Liver (tissue), 9 donors: ENCODE data around the gene HNRNPA0. TPM values are rescaled to one million over a fixed set of nuclear protein-coding genes. Genes with fewer than 3 reads are reported as not detected.

Experiments
- DNase-seq: peaks from one replicate; pipeline ENCODE4 v3.0.0-alpha.2; 2017; ENCODE audit warnings: low spot score
- H3K27ac ChIP-seq, 2 donors: one replicate each; pipeline ENCODE4 v1.7.0; 2013; ENCODE audit warnings: inconsistent platforms in 2 of 2, low read length in 2 of 2, control low read depth in 1 of 2, low read depth in 1 of 2, mild to moderate bottlenecking in 1 of 2
- H3K27me3 ChIP-seq, 4 donors: one replicate each; pipeline versions ENCODE4 v1.6.1 to v1.7.0; 2013; ENCODE audit warnings: low read length in 3 of 4, inconsistent platforms in 1 of 4, mild to moderate bottlenecking in 1 of 4, moderate library complexity in 1 of 4; ENCODE audit not compliant: control insufficient read depth in 4 of 4, insufficient read depth in 4 of 4
- H3K36me3 ChIP-seq, 4 donors: one replicate each; pipeline versions ENCODE4 v1.6.1 to v1.7.0; 2013; ENCODE audit warnings: low read length in 3 of 4, mild to moderate bottlenecking in 3 of 4, low read depth in 1 of 4, moderate library complexity in 1 of 4; ENCODE audit not compliant: control insufficient read depth in 4 of 4, insufficient read depth in 3 of 4
- H3K4me1 ChIP-seq, 4 donors: one replicate each; pipeline versions ENCODE4 v1.6.1 to v1.7.0; 2013; ENCODE audit warnings: low read length in 3 of 4, mild to moderate bottlenecking in 3 of 4, moderate library complexity in 1 of 4; ENCODE audit not compliant: control insufficient read depth in 4 of 4, insufficient read depth in 4 of 4
- H3K4me3 ChIP-seq, 3 donors: one replicate each; pipeline versions ENCODE4 v1.6.1 to v1.7.0; 2013; ENCODE audit warnings: low read length in 3 of 3, control low read depth in 1 of 3, low read depth in 1 of 3, mild to moderate bottlenecking in 1 of 3
- H3K9ac ChIP-seq, 2 donors: one replicate each; pipeline ENCODE4 v1.7.0; 2013; ENCODE audit warnings: low read length in 2 of 2, mild to moderate bottlenecking in 2 of 2, moderate library complexity in 2 of 2, control low read depth in 1 of 2, low read depth in 1 of 2
- H3K9me3 ChIP-seq, 4 donors: one replicate each; pipeline versions ENCODE4 v1.6.1 to v1.7.0; 2013; ENCODE audit warnings: low read length in 3 of 4; ENCODE audit not compliant: control insufficient read depth in 4 of 4
- EGR1 ChIP-seq, 2 donors: IDR thresholded peaks; 2 replicates each; pipeline ENCODE4 v1.6.1; 2016 to 2018; ENCODE audit warnings: antibody characterized with exemption in 2 of 2, low read depth in 2 of 2
- GABPA ChIP-seq, 2 donors: IDR thresholded peaks in 1 of 2; conservative IDR thresholded peaks in 1 of 2; 2 replicates each; pipeline ENCODE4 v1.6.1; 2016; ENCODE audit warnings: antibody characterized with exemption in 2 of 2, mild to moderate bottlenecking in 1 of 2, moderate library complexity in 1 of 2
- HNF4G ChIP-seq: IDR thresholded peaks from 2 replicates; pipeline ENCODE4 v1.6.1; 2016; ENCODE audit warnings: antibody characterized with exemption
- JUND ChIP-seq, 2 donors: IDR thresholded peaks; 2 replicates each; pipeline ENCODE4 v1.6.1; 2016; ENCODE audit warnings: antibody characterized with exemption in 2 of 2
- NR2F2 ChIP-seq: IDR thresholded peaks from 2 replicates; pipeline ENCODE4 v1.6.1; 2016; ENCODE audit warnings: antibody characterized with exemption
- RAD21 ChIP-seq, 2 donors: IDR thresholded peaks; 2 replicates each; pipeline ENCODE4 v1.6.1; 2016; ENCODE audit warnings: antibody characterized with exemption in 2 of 2, mild to moderate bottlenecking in 2 of 2
- RXRA ChIP-seq, 2 donors: IDR thresholded peaks; 2 replicates each; pipeline ENCODE4 v1.6.1; 2017 to 2018; ENCODE audit warnings: antibody characterized with exemption in 2 of 2, mild to moderate bottlenecking in 1 of 2
- SP1 ChIP-seq: IDR thresholded peaks from 2 replicates; pipeline ENCODE4 v1.6.1; 2018; ENCODE audit warnings: antibody characterized with exemption, mild to moderate bottlenecking
- TAF1 ChIP-seq: conservative IDR thresholded peaks from 2 replicates; pipeline ENCODE4 v1.6.1; 2016; ENCODE audit warnings: antibody characterized with exemption, mild to moderate bottlenecking
- YY1 ChIP-seq: IDR thresholded peaks from 2 replicates; pipeline ENCODE4 v1.6.1; 2016; ENCODE audit warnings: antibody characterized with exemption, mild to moderate bottlenecking
- WGBS: extraction: QIAGEN DNeasy Blood & Tissue Kit; methylation state at CpG from one replicate; pipeline ENCODE4 v1.1.7; 2013; 5-methylcytosine and 5-hydroxymethylcytosine counted together
- polyA plus RNA-seq, 2 donors: library from polyadenylated mRNA; stranded (reverse) in 1 of 2; unstranded in 1 of 2; fragments of 200-250 nt in 1 of 2; fragments of >200 nt in 1 of 2; fragmentation: Nextera tagmentation in 1 of 2; extraction: Ambion mirVana in 1 of 2; gene quantifications; one replicate each; pipeline versions ENCODE4 v1.2.1 to v1.2.3, GENCODE V29; 2013 to 2015
- total RNA-seq, 2 donors: library from RNA; depleted of rRNA; stranded (reverse); fragments of >200 nt; gene quantifications; one replicate each; pipeline ENCODE4 v1.2.3, GENCODE V29; 2014
- TF ChIP-seq, protein P1 (sequence below): fragments of 150-350 bp; IDR thresholded peaks from 2 replicates; pipeline ENCODE4 v1.5.1; 2017; ENCODE audit warnings: improper control_type of control experiment, low read depth, low read length; ENCODE audit not compliant: missing input control
- TF ChIP-seq, protein P2 (sequence below): IDR thresholded peaks from 2 replicates; pipeline ENCODE4 v1.6.1; 2016; ENCODE audit warnings: antibody characterized with exemption
- donor health status: healthy.
- donor health status: healthy.
- donor health status: healthy.
- donor health status: healthy.
- donor health status: healthy.

Gene HNRNPA0
- total and polyA plus RNA-seq, 4 donors: 1.8 to 12.9 (median 7.6) TPM

DNA sequence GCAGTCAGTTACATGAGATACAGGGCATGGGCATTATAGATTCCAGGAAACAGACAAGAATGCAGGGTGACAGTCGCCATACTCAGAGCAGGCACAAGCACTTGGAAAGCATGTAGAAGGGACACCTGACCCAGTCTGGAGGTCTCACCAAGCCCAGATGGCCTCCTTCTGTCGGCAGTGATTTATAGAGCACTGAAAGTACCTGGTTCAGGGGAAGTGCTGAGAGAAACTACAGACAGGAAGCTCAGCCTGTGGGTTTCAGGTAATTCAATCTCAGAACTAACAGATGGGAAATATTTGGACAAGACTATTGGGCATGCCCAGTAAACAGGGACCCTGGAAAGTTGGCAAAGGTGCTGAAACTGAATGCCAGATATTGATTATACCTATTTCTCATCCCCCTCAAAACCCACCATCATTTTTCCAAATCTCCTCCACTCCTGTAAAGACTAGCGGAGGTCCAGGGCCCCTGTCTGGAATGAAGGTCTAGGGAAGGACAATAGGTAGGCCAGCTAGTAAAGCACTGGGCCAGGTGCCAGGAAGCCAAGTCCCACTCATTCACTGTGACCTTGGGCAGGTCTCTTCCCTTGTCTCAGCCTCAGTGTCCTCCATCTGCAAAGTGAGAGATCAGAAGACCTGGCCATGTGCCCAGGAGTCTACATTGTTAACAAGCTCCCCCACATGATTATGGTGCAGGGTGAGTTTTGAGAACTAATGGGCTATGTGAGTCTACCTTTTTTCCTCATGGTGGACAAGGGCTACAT is 45.2 kb downstream of the HNRNPA0 start:
- Histone ChIP-seq H3K9me3 (peaks cover 0 to 2% (median 0%) of the 10 kb centered on the region in 4 donors), H3K36me3 (peaks cover 0 to 1% (median 0%) of the 10 kb centered on the region in 4 donors), H3K4me1 (peaks cover 0 to 6% (median 0%) of the 10 kb centered on the region in 4 donors), H3K27me3 (no peaks in the 10 kb centered on the region), H3K4me3 (no peak overlapping the region), H3K9ac (no peak overlapping the region), H3K27ac (no peak overlapping the region)
- TF ChIP-seq SP1 (no peak), EGR1 (IDR thresholded peaks at IDR 0.05; ENCODE audit: low read depth in 2 of 2) (no peak), GABPA (IDR thresholded peaks at IDR 0.05 in 1 of 2, conservative IDR thresholded peaks at IDR 0.05 in 1 of 2) (no peak)
- TF ChIP-seq, protein P1, sequence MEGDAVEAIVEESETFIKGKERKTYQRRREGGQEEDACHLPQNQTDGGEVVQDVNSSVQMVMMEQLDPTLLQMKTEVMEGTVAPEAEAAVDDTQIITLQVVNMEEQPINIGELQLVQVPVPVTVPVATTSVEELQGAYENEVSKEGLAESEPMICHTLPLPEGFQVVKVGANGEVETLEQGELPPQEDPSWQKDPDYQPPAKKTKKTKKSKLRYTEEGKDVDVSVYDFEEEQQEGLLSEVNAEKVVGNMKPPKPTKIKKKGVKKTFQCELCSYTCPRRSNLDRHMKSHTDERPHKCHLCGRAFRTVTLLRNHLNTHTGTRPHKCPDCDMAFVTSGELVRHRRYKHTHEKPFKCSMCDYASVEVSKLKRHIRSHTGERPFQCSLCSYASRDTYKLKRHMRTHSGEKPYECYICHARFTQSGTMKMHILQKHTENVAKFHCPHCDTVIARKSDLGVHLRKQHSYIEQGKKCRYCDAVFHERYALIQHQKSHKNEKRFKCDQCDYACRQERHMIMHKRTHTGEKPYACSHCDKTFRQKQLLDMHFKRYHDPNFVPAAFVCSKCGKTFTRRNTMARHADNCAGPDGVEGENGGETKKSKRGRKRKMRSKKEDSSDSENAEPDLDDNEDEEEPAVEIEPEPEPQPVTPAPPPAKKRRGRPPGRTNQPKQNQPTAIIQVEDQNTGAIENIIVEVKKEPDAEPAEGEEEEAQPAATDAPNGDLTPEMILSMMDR: no peak
- WGBS: 82% methylated on average over 3 of the region's 3 CpGs
- DNase-seq: no peak

DNA sequence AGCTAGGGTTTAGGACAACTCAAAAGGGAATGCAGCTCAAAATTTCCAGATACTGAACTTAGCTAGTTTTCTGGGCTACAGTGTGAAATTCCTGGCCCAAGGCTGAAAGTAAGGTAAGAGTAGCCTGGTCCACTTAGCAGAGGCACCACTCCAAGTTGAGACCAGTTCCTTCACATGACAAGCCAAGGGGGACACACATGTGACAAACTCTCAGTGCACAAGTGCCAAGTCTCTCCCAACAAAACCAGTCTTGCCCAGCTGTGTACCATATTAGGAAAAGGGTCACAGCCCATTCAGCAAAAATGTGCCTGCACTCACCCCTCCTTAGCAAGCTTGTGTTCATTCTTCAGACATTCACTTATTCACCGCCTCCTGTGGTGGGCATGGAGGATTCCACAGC is 46.1 kb downstream of the HNRNPA0 start:
- no peaks in the 10 kb centered on the region for H3K36me3 ChIP-seq
- peaks cover 0 to 6% (median 0%) of the 10 kb centered on the region in 4 donors for H3K4me1 ChIP-seq
- H3K9me3 ChIP-seq: peaks cover 0 to 2% (median 0%) of the 10 kb centered on the region in 4 donors
- DNase-seq: no peak
- WGBS: 96% methylated on average over 1 of the region's 1 CpG
- no peak for TF ChIP-seq RAD21 (IDR thresholded peaks at IDR 0.05)
- TF ChIP-seq RXRA (IDR thresholded peaks at IDR 0.05): no peak
- no peak for TF ChIP-seq EGR1 (IDR thresholded peaks at IDR 0.05; ENCODE audit: low read depth in 2 of 2)
- no peak for TF ChIP-seq SP1
- no peak for TF ChIP-seq TAF1
- TF ChIP-seq, protein P2, sequence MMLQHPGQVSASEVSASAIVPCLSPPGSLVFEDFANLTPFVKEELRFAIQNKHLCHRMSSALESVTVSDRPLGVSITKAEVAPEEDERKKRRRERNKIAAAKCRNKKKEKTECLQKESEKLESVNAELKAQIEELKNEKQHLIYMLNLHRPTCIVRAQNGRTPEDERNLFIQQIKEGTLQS: no peak
- TF ChIP-seq NR2F2: no peak
- TF ChIP-seq YY1: no peak
- TF ChIP-seq JUND (IDR thresholded peaks at IDR 0.05): no peak
- no peak for TF ChIP-seq GABPA (IDR thresholded peaks at IDR 0.05 in 1 of 2, conservative IDR thresholded peaks at IDR 0.05 in 1 of 2)
- TF ChIP-seq HNF4G: no peak
- no peak overlapping the region for H3K27ac ChIP-seq
- no peak overlapping the region for H3K4me3 ChIP-seq
- no peaks in the 10 kb centered on the region for H3K27me3 ChIP-seq
- H3K9ac ChIP-seq: no peak overlapping the region

DNA sequence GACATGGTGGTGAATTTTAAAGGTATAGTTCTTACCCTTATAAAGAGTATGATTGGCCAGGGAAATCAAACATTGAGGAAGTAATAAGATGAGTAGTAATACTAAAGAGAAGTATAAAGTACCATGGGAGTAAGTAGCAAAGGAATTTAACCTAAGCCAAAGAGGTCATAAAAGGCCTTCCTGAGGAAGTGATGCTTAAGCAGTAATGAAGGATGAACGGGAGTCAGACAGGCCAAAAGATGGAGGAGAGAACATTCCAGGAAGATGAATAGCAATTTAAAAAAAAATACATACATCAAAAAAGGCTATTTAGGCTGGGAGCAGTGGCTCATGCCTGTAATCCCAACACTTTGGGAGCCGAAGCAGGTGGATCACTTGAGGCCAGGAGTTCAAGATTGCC is 47.3 kb downstream of the HNRNPA0 start:
- Histone ChIP-seq H3K36me3 (no peaks in the 10 kb centered on the region), H3K9me3 (no peaks in the 10 kb centered on the region), H3K27ac (no peak overlapping the region), H3K4me3 (no peak overlapping the region), H3K4me1 (peaks cover 0 to 2% (median 0%) of the 10 kb centered on the region in 4 donors), H3K9ac (no peak overlapping the region), H3K27me3 (no peaks in the 10 kb centered on the region)
- TF ChIP-seq RXRA (IDR thresholded peaks at IDR 0.05) (no peak), TAF1 (no peak), HNF4G (no peak), YY1 (no peak), EGR1 (IDR thresholded peaks at IDR 0.05; ENCODE audit: low read depth in 2 of 2) (no peak)
- DNase-seq: no peak
- WGBS: 81% methylated on average over 2 of the region's 2 CpGs
